KBM-7 (cell line): Measurements from ENCODE around the gene SLC29A4.
"Not testable (repeated sequence)": the region's sequence is repeated elsewhere in the genome, so short reads cannot be mapped to it uniquely, and the experiment has no call there.

Experiments
- DNase-seq: peaks from one replicate; pipeline ENCODE4 v3.0.0-alpha.2; 2015
- in situ Hi-C: fragments of 300-500 bp; cut with MboI; formaldehyde crosslinking; loops from 2 replicates; pipeline ENCODE4 v1.14.3; 2020; ENCODE audit warnings: low sequenced_read_pairs, low pct_unique_long_range_greater_than_20kb, mixed read lengths

Gene SLC29A4

GRCh38 chr7:5282543-5283316, at the start of gene SLC29A4:
Gene SLC29A4 (plus strand): TSS chr7:5282943. CDS start chr7:5287817, 4,874 bp downstream.
- DNase-seq: no peak
- in situ Hi-C loops: no loop called here

- in situ Hi-C loops: no loop called here
- peak; percentile 36 for DNase-seq
Measured at GRCh38 chr7:5234852-5235831, 47.6 kb upstream of the SLC29A4 start.

GRCh38 chr7:5237286-5237685, 45.5 kb upstream of the SLC29A4 start:
- DNase-seq: peak; percentile 37
- in situ Hi-C loops: no loop called here

- DNase-seq: no peak
- in situ Hi-C loops: no loop called here
Measured at GRCh38 chr7:5238500-5238899, 44.2 kb upstream of the SLC29A4 start.

GRCh38 chr7:5243261-5243660, 39.5 kb upstream of the SLC29A4 start:
- DNase-seq: no peak
- in situ Hi-C loops: no loop called here

- no peak for DNase-seq
- in situ Hi-C loops: no loop called here
Measured at GRCh38 chr7:5248201-5248885, 34.4 kb upstream of the SLC29A4 start.

GRCh38 chr7:5250787-5251186, 32.0 kb upstream of the SLC29A4 start:
- in situ Hi-C loops, DNase-seq: not testable (repeated sequence)

GRCh38 chr7:5253529-5253928, 29.2 kb upstream of the SLC29A4 start:
- DNase-seq, in situ Hi-C loops: not testable (repeated sequence)

- in situ Hi-C loops, DNase-seq: not testable (repeated sequence)
Measured at GRCh38 chr7:5254371-5254770, 28.4 kb upstream of the SLC29A4 start.

- in situ Hi-C loops: no loop called here
Measured at GRCh38 chr7:5255832-5256231, 26.9 kb upstream of the SLC29A4 start.

GRCh38 chr7:5260530-5261068, 22.1 kb upstream of the SLC29A4 start:
- in situ Hi-C loops, DNase-seq: not testable (repeated sequence)

More at GRCh38 chr7:5255832-5256231, 26.9 kb upstream of the SLC29A4 start:
- DNase-seq: no peak

- in situ Hi-C loops, DNase-seq: not testable (repeated sequence)
Measured at GRCh38 chr7:5263066-5263465, 19.7 kb upstream of the SLC29A4 start.

GRCh38 chr7:5265320-5266190, 17.2 kb upstream of the SLC29A4 start:
- DNase-seq: no peak
- in situ Hi-C loops: no loop called here

GRCh38 chr7:5266191-5267028, 16.3 kb upstream of the SLC29A4 start:
- in situ Hi-C loops: no loop called here
- no peak for DNase-seq

GRCh38 chr7:5267829-5268228, 14.9 kb upstream of the SLC29A4 start:
- DNase-seq, in situ Hi-C loops: not testable (repeated sequence)

- in situ Hi-C loops, DNase-seq: not testable (repeated sequence)
Measured at GRCh38 chr7:5269992-5270657, 12.6 kb upstream of the SLC29A4 start.

GRCh38 chr7:5270788-5271187, 12.0 kb upstream of the SLC29A4 start:
- in situ Hi-C loops: no loop called here
- DNase-seq: no peak
